Nephron (organoid): ENCODE data around the gene CHMP2B.
A peak's percentile ranks its signal among the peaks of the same experiment; 100 is the strongest.

Experiments
- H3K27ac Mint-ChIP-seq, 3 experiments: 2 replicates each; pipeline ENCODE4 v1.8.0; 2020; ENCODE audit warnings: mixed read lengths in 3 of 3, mild to moderate bottlenecking in 2 of 3, moderate library complexity in 1 of 3
- H3K27me3 Mint-ChIP-seq: 2 replicates; pipeline ENCODE4 v1.8.0; 2021; ENCODE audit warnings: low read depth, mild to moderate bottlenecking, moderate library complexity, mixed read lengths
- H3K36me3 Mint-ChIP-seq: 2 replicates; pipeline ENCODE4 v1.8.0; 2020; ENCODE audit warnings: low read depth, mixed read lengths
- H3K4me1 Mint-ChIP-seq: 2 replicates; pipeline ENCODE4 v1.8.0; 2020; ENCODE audit warnings: mixed read lengths
- H3K4me3 Mint-ChIP-seq, 3 experiments: 2 replicates each; pipeline ENCODE4 v1.8.0; 2020; ENCODE audit warnings: mild to moderate bottlenecking in 3 of 3, mixed read lengths in 3 of 3, moderate library complexity in 2 of 3
- H3K9me3 Mint-ChIP-seq: 2 replicates; pipeline ENCODE4 v1.8.0; 2020; ENCODE audit warnings: mixed read lengths
- TF ChIP-seq, protein P1 (sequence below), 3 experiments: fragments of 200-600 bp; sonication (generic); IDR thresholded peaks; one replicate each; pipeline ENCODE4 v1.5.0; 2021; ENCODE audit warnings: antibody characterized with exemption in 3 of 3; ENCODE audit not compliant: unreplicated experiment in 3 of 3

Gene CHMP2B

DNA sequence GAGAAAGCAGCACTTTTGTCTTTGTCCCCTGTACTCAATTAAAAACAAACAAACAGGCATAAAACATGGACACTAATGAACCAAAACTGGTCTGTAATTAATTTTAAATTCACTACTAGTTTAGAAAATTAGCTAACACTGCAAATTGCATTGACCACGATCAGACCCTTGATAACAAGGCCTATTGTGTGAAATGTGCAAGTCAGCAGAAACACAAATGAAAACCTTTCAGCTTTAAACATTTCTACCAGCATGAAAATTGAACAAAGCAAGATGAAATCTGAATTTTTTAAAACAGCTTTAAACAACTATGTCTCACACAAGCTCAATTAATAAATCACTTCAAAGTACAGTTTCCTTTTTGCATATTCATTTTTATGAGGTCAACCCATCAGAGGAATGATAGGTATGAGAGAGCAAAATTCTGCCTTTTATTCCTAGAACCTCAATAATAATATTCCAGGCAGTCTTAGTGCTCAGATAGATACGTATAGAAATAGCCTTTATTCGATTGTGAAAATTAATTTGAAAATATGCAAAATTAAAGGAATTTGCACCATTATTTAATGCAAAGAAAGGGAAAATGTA is 27.0 kb upstream of the CHMP2B start:
- Mint-ChIP-seq H3K4me1 (no peaks in the 10 kb centered on the region), H3K4me3 (no peak overlapping the region)

DNA sequence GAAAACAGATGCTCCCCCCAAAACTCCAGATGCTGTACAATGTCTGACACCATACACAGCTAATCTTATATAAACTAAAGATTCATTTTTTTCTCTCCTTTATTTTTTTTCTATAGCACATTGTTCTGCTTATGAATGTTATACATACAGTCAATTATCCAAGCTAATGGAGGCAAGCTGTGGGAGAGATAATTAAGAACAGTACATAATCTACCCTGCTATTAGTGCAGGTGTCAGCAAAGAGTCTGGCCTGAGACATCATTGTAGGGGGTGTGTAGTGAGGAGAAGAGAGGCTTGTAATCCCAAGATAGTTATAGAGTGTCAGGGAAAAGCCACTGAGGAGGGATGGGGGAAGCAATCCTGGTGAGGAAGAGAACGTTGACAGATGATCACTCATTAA is 25.4 kb upstream of the CHMP2B start:
- TF ChIP-seq, protein P1, sequence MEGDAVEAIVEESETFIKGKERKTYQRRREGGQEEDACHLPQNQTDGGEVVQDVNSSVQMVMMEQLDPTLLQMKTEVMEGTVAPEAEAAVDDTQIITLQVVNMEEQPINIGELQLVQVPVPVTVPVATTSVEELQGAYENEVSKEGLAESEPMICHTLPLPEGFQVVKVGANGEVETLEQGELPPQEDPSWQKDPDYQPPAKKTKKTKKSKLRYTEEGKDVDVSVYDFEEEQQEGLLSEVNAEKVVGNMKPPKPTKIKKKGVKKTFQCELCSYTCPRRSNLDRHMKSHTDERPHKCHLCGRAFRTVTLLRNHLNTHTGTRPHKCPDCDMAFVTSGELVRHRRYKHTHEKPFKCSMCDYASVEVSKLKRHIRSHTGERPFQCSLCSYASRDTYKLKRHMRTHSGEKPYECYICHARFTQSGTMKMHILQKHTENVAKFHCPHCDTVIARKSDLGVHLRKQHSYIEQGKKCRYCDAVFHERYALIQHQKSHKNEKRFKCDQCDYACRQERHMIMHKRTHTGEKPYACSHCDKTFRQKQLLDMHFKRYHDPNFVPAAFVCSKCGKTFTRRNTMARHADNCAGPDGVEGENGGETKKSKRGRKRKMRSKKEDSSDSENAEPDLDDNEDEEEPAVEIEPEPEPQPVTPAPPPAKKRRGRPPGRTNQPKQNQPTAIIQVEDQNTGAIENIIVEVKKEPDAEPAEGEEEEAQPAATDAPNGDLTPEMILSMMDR (IDR thresholded peaks at IDR 0.05; ENCODE audit: unreplicated experiment in 3 of 3) = no peak
- no peaks in the 10 kb centered on the region for H3K9me3 Mint-ChIP-seq
- H3K4me3 Mint-ChIP-seq = no peak overlapping the region
- no peaks in the 10 kb centered on the region for H3K36me3 Mint-ChIP-seq
- no peaks in the 10 kb centered on the region for H3K27me3 Mint-ChIP-seq
- no peaks in the 10 kb centered on the region for H3K4me1 Mint-ChIP-seq
- no peak overlapping the region for H3K27ac Mint-ChIP-seq

More for the DNA sequence above, 27.0 kb upstream of the CHMP2B start:
- Mint-ChIP-seq H3K36me3 (no peaks in the 10 kb centered on the region), H3K27ac (no peak overlapping the region), H3K9me3 (peaks cover 3% of the 10 kb centered on the region), H3K27me3 (no peaks in the 10 kb centered on the region)
- TF ChIP-seq, protein P1 (IDR thresholded peaks at IDR 0.05; ENCODE audit: unreplicated experiment in 3 of 3) = no peak

DNA sequence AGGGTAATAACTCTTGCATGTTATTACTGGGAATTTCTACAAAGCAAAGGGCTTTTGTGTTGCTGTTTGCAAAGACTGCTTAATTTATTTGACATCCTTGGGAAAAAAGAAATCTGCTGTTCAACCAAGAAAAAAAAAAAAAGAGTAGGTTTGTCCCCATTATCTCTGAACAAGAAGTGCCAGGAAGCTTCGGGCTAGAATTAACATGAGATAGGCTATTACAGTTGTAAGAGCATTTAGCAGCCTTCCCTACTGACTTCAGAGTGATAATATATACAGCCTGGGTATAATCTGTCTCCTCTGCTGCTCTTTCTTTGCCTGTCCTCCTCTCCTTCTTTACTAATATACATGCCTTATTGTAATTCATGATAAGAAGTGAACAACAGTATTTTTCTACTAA is 23.3 kb upstream of the CHMP2B start:
- H3K4me3 Mint-ChIP-seq = no peak overlapping the region
- no peaks in the 10 kb centered on the region for H3K36me3 Mint-ChIP-seq
- no peak overlapping the region for H3K27ac Mint-ChIP-seq
- TF ChIP-seq, protein P1 (IDR thresholded peaks at IDR 0.05; ENCODE audit: unreplicated experiment in 3 of 3) = no peak
- H3K4me1 Mint-ChIP-seq = no peaks in the 10 kb centered on the region
- no peaks in the 10 kb centered on the region for H3K9me3 Mint-ChIP-seq
- H3K27me3 Mint-ChIP-seq = no peaks in the 10 kb centered on the region

DNA sequence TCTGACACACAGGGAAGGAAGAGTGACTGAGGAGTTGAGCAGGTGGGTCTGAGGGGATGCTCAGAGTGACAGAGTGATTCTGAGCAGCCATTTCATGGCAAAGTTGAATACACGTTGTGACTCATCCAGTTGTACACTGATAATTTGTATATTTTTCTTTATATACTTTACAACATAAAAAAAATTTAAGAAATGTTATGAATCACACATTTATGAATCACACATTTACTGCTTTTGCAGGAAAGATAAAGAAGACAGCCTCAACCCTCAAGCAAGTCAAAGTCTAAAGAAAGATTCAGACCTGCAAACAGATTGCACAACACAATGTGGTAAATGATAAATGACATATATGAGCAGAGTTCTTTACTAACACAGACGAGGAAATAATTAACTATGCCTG is 21.0 kb upstream of the CHMP2B start:
- TF ChIP-seq, protein P1 (IDR thresholded peaks at IDR 0.05; ENCODE audit: unreplicated experiment in 3 of 3) = no peak

DNA sequence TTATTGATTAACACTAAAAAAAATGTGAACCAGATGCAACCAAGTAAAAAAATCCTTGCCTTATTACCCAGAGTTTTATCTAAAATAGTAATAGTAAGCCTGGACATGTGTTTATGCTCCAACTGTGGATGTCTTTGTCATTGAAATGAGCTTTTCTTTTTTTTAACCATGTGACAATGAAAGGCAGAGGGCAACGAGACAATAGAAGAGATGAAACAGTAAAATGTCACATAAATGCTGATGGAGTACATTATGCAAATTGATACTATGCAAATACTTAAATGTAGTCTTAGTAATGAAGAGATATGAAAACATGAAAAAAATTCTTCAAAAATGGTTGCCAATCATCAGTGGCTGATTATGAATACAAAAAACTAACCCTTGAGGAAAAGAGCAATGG is 20.5 kb upstream of the CHMP2B start:
- TF ChIP-seq, protein P1 (IDR thresholded peaks at IDR 0.05; ENCODE audit: unreplicated experiment in 3 of 3) = no peak
- Mint-ChIP-seq H3K4me1 (no peaks in the 10 kb centered on the region), H3K27me3 (no peaks in the 10 kb centered on the region), H3K36me3 (no peaks in the 10 kb centered on the region), H3K4me3 (no peak overlapping the region), H3K27ac (peak overlapping the region in 1 of 3 experiments; percentile 37), H3K9me3 (no peaks in the 10 kb centered on the region)

More for the DNA sequence above, 21.0 kb upstream of the CHMP2B start:
- Mint-ChIP-seq H3K9me3 (no peaks in the 10 kb centered on the region), H3K27ac (peak overlapping the region in 1 of 3 experiments; percentile 37), H3K4me3 (no peak overlapping the region), H3K27me3 (no peaks in the 10 kb centered on the region), H3K4me1 (no peaks in the 10 kb centered on the region), H3K36me3 (no peaks in the 10 kb centered on the region)

DNA sequence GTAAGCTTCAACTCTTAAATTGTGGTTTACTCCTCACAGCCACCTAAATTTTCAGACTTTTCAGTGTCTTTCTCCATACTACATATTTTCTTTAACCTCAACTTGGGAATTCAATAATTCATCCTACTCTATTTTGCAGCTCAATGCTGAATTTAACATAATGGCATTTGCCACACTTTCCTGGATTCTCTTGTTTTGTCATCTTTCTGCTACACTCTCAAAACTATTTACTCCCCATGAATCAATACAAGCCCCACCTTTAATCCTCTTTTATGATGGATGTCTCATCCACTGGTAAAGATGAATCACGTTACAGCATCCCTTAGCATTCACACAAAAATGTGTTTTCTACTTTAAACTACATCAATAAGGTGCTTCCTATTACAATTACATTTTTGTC is 19.6 kb upstream of the CHMP2B start:
- TF ChIP-seq, protein P1 (IDR thresholded peaks at IDR 0.05; ENCODE audit: unreplicated experiment in 3 of 3) = no peak
- Mint-ChIP-seq H3K4me3 (no peak overlapping the region), H3K27me3 (no peaks in the 10 kb centered on the region), H3K27ac (no peak overlapping the region), H3K36me3 (no peaks in the 10 kb centered on the region), H3K9me3 (no peaks in the 10 kb centered on the region), H3K4me1 (no peaks in the 10 kb centered on the region)
